K562 (cell line): ENCODE results near the gene AMZ1. TPM values are rescaled to one million over a fixed set of nuclear protein-coding genes. Genes with fewer than 3 reads are reported as not detected.
"Not testable (repeated sequence)": the region's sequence is repeated elsewhere in the genome, so short reads cannot be mapped to it uniquely, and the experiment has no call there.

ENCODE experiments used
- ATAC-seq: fragments of 200-7000 bp; cut with Tn5 transposase; 3 replicates; pipeline ENCODE4 v1.9.1; 2020; ENCODE audit warnings: moderate library complexity
- BruUV-seq: library from RNA; stranded (reverse); fragments of 400-500 nt; replicated peaks from 2 replicates; lab custom pipeline; 2021; lab: Mats Ljungman, UMichigan
- CTCF ChIA-PET: fragments of 300-600 bp; formaldehyde crosslinking; extraction: SDS; loops from one replicate; lab custom pipeline; 2021; ENCODE audit warnings: low intra/inter-chr PET ratio; lab: Yijun Ruan, JAX
- POLR2A ChIA-PET: fragments of 300-600, 350-650 bp; sonication (Branson Sonifier 250); formaldehyde crosslinking; extraction: SDS; loops from one replicate; lab custom pipeline; 2021; ENCODE audit warnings: antibody characterized with exemption, inconsistent platforms; lab: Yijun Ruan, JAX
- DNase-seq, 4 experiments: peaks; one replicate each; pipeline versions ENCODE4 v3.0.0 to v3.0.0-alpha.2; 2011 to 2018; ENCODE audit warnings: low spot score in 3 of 4, mixed read lengths in 3 of 4; ENCODE audit errors: extremely low read depth in 1 of 4
- FAIRE-seq: peaks from 2 replicates; lab custom pipeline; 2011; peaks lifted over from hg19 to GRCh38; lab: Jason Lieb, UNC
- H2AFZ ChIP-seq: 2 replicates; pipeline ENCODE4 v1.6.0; 2011; ENCODE audit warnings: low read depth, low read length, control low read depth, inconsistent platforms
- H3K27ac ChIP-seq: fragments of 200-600 bp; 3 replicates; pipeline ENCODE4 v1.8.0; 2011; ENCODE audit warnings: low read depth, mild to moderate bottlenecking, control low read depth, inconsistent platforms, low read length, moderate library complexity, mixed read lengths; ENCODE audit errors: extremely low read depth
- H3K27me3 ChIP-seq, 2 experiments: fragments of 300-600 bp in 1 of 2; 2 replicates in 1 of 2; 3 replicates in 1 of 2; pipeline versions ENCODE4 v1.6.0 to v1.8.0; 2011; ENCODE audit warnings: inconsistent platforms in 2 of 2, low read length in 2 of 2, mild to moderate bottlenecking in 1 of 2, mixed read lengths in 1 of 2, moderate library complexity in 1 of 2; ENCODE audit not compliant: control insufficient read depth in 2 of 2, insufficient read depth in 2 of 2
- H3K36me3 ChIP-seq: fragments of 300-600 bp; 3 replicates; pipeline ENCODE4 v1.8.0; 2011; ENCODE audit warnings: mild to moderate bottlenecking, low read length, inconsistent platforms; ENCODE audit not compliant: control insufficient read depth, insufficient read depth
- H3K4me1 ChIP-seq, 2 experiments: fragments of 200-600 bp in 1 of 2; replicated peaks in 1 of 2; 2 replicates in 1 of 2; 3 replicates in 1 of 2; pipeline versions ENCODE4 v1.5.1 to v1.8.0; 2011; ENCODE audit warnings: inconsistent platforms in 2 of 2, low read length in 2 of 2, mild to moderate bottlenecking in 1 of 2, mixed read lengths in 1 of 2, moderate library complexity in 1 of 2; ENCODE audit not compliant: control insufficient read depth in 2 of 2, insufficient read depth in 2 of 2
- H3K4me2 ChIP-seq: 2 replicates; pipeline ENCODE4 v1.6.1; 2011; ENCODE audit warnings: low read length, control low read depth, inconsistent platforms, mixed read lengths; ENCODE audit not compliant: insufficient read depth
- H3K4me3 ChIP-seq: fragments of 200-600 bp; sonication (generic), shearing (Covaris generic); 2 replicates; pipeline ENCODE4 v1.5.1; 2016; ENCODE audit warnings: control low read depth, inconsistent platforms
- H3K79me2 ChIP-seq: fragments of 200-600 bp; 3 replicates; pipeline ENCODE4 v1.8.0; 2011; ENCODE audit warnings: low read length, inconsistent platforms; ENCODE audit not compliant: control insufficient read depth, insufficient read depth
- H3K9ac ChIP-seq, 2 experiments: 2 replicates each; pipeline versions ENCODE4 v1.6.0 to v1.6.1; 2011; ENCODE audit warnings: low read depth in 2 of 2, low read length in 2 of 2, control low read depth in 1 of 2, inconsistent platforms in 1 of 2, mild to moderate bottlenecking in 1 of 2, mixed read lengths in 1 of 2; ENCODE audit not compliant: insufficient read depth in 1 of 2
- H3K9me1 ChIP-seq: one replicate; pipeline ENCODE4 v1.6.0; 2011; ENCODE audit warnings: inconsistent platforms, mild to moderate bottlenecking, low read length, moderate library complexity; ENCODE audit not compliant: control insufficient read depth, insufficient read depth
- H3K9me3 ChIP-seq: replicated peaks from 2 replicates; pipeline ENCODE4 v1.5.1; 2011; ENCODE audit warnings: low read depth, low read length, inconsistent platforms; ENCODE audit not compliant: control insufficient read depth, insufficient read depth
- H4K20me1 ChIP-seq: replicated peaks from 2 replicates; pipeline ENCODE4 v1.6.1; 2011; ENCODE audit warnings: low read length, inconsistent platforms, mixed read lengths; ENCODE audit not compliant: control insufficient read depth, insufficient read depth
- CBX2 ChIP-seq: fragments of 200-600 bp; sonication (generic); IDR thresholded peaks from one replicate; pipeline ENCODE4 v1.6.1; 2012; ENCODE audit warnings: mild to moderate bottlenecking, low read length, inconsistent platforms; ENCODE audit not compliant: insufficient read depth, poor library complexity, severe bottlenecking
- CHD1 ChIP-seq: fragments of 200-600 bp; sonication (generic); IDR thresholded peaks from one replicate; pipeline ENCODE4 v1.6.1; 2012; ENCODE audit warnings: mild to moderate bottlenecking, moderate library complexity, low read length, inconsistent platforms
- GTF2A2 ChIP-seq: IDR thresholded peaks from 2 replicates; pipeline ENCODE4 v1.6.1; 2016; ENCODE audit warnings: mild to moderate bottlenecking, missing genetic modification characterization, missing compliant biosample characterization
- PYGO2 ChIP-seq: fragments of 450-650 bp; IDR thresholded peaks from 2 replicates; pipeline ENCODE4 v1.6.1; 2016; ENCODE audit warnings: mild to moderate bottlenecking, missing genetic modification characterization, moderate library complexity, missing compliant biosample characterization
- TCFL5 ChIP-seq: fragments of 250-450 bp; sonication (Bioruptor Pico); conservative IDR thresholded peaks from 2 replicates; pipeline ENCODE4 v1.6.1; 2021; ENCODE audit warnings: mild to moderate bottlenecking, moderate library complexity, matching md5 sums
- TFAM ChIP-seq: fragments of 250-450 bp; sonication (Bioruptor Pico); conservative IDR thresholded peaks from 2 replicates; pipeline ENCODE4 v1.5.0; 2021; ENCODE audit warnings: mild to moderate bottlenecking, moderate library complexity
- TRIM24 ChIP-seq, 2 experiments: fragments of 450-650 bp; IDR thresholded peaks; 2 replicates each; pipeline ENCODE4 v1.6.1; 2016
- ZFP36 ChIP-seq: fragments of 150-350 bp; IDR thresholded peaks from 2 replicates; pipeline ENCODE4 v1.6.1; 2018; ENCODE audit warnings: low read length, low read depth; ENCODE audit not compliant: partially characterized antibody
- ZNF318 ChIP-seq, 2 experiments: fragments of 450-650 bp; IDR thresholded peaks; 2 replicates each; pipeline ENCODE4 v1.6.1; 2016; ENCODE audit warnings: mild to moderate bottlenecking in 2 of 2, borderline replicate concordance in 1 of 2, low read depth in 1 of 2, moderate library complexity in 1 of 2
- WGBS: fragments of 100-300 bp; shearing (Covaris generic); methylation state at CpG from one replicate; pipeline ENCODE4 v1.1.6; 2016; ENCODE audit warnings: low coverage, mixed read lengths; ENCODE audit not compliant: insufficient coverage; ENCODE audit errors: missing lambda C conversion rate; 5-methylcytosine and 5-hydroxymethylcytosine counted together
- in situ Hi-C: fragments of 300-500 bp; cut with MboI; formaldehyde crosslinking; loops from 4 replicates; pipeline ENCODE4 v1.15.0; 2018; ENCODE audit warnings: inconsistent platforms, mixed read lengths
- intact Hi-C: fragments of 100-400 bp; cut with micrococcal nuclease; formaldehyde crosslinking; loops from 2 replicates; pipeline ENCODE4 v1.14.2; 2022
- polyA plus RNA-seq, 8 experiments: library from polyadenylated mRNA; depleted of rRNA in 4 of 8; stranded (reverse) in 5 of 8; unstranded in 3 of 8; fragments of >200 nt; fragmentation: Nextera tagmentation in 2 of 8; fragmentation: Illumina TruSeq in 1 of 8; extraction: Ambion mirVana in 2 of 8; extraction: Trizol in 1 of 8; gene quantifications; 2 replicates each; pipeline versions ENCODE4 v1.2.1 to v1.2.3, GENCODE V29; 2011 to 2014; ENCODE audit warnings: inconsistent platforms in 1 of 8, missing spikeins in 1 of 8
- total RNA-seq, 7 experiments: library from RNA; depleted of rRNA in 6 of 7; stranded (reverse); fragments of >200 nt in 6 of 7; fragmentation: Illumina TruSeq in 2 of 7; extraction: Trizol in 2 of 7; gene quantifications; 2 replicates each; pipeline versions ENCODE4 v1.2.1 to v1.2.3, GENCODE V29; 2011 to 2021; ENCODE audit warnings: low replicate concordance in 1 of 7

The AMZ1 gene
- total and polyA plus RNA-seq, 9 of the 15 experiments (the other 6 are each of a cell fraction or from before 2014, with no cell fraction given), result not detected

DNA sequence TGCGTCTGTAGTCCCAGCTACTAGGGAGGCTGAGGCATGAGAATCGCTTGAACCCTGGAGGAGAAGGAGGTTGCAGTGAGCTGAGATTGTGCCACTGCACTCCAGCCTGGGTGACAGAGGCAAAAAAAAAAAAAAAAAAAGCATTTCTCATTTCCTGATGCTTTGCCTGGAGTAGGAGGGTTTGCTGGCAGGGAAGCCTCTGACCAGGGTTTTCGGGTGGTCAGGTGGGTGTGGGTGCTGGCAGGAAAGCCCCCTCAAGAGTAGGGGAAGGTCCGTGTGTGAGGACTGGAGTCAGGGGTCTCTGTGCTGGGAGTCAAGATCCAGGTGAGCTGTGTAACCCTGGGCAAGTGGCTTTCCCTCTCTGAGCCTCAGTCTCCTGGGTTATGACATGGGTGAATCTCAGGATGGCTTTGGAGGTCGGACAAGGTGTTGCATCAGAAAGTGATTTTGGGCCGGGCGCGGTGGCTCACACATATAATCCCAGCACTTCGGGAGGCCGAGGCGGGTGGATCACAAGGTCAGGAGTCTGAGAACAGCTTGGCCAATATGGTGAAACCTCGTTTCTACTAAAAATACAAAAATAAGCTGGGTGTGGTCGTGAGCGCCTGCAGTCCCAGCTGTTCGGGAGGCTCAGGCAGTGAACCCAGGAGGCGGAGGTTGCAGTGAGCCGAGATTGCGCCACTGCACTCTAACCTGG is 3.2 kb downstream of the AMZ1 start (continued):
- no peak for TF ChIP-seq ZNF318 (IDR thresholded peaks at IDR 0.05; ENCODE audit: borderline replicate concordance in 1 of 2, low read depth in 1 of 2)
- TF ChIP-seq GTF2A2, result no peak
- TF ChIP-seq TFAM, result no peak
- no peak for TF ChIP-seq PYGO2
- TF ChIP-seq CBX2, result no peak
- TF ChIP-seq CHD1, result no peak
- peak in 1 of 2 experiments; percentile 21; a peak in 1 of 4 replicates for TF ChIP-seq TRIM24 (IDR thresholded peaks at IDR 0.05)
- no peak for TF ChIP-seq TCFL5
- TF ChIP-seq ZFP36, result peak; percentile 61
- TF ChIP-seq, all 486 proteins: peak for 10

DNA sequence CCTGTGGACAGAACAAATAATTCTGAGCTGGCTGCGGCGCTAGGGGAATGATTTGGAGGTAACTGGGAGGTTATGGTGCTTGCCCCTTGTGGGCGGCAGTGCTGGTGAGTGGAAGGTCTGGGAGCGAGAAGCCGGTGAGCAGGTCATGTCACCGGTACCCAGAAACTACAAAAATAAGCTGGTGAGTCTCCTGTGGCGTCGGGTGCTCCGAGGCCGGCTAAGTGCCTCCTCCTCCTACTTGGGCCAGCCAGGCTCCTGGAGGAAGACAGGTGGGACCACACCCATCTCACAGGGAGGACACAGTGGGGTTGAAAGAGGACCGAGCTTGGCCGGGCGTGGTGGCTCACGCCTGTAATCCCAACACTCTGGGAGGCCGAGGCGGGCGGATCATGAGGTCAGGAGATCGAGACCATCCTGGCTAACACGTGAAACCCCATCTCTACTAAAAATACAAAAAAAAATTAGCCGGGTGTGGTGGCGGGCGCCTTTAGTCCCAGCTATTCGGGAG is 4.0 kb downstream of the AMZ1 start:
- H3K27me3 ChIP-seq, result peaks cover 24 to 48% of the 10 kb centered on the region in 2 experiments
- H3K4me3 ChIP-seq, H3K36me3 ChIP-seq, FAIRE-seq, CTCF ChIA-PET, BruUV-seq, H4K20me1 ChIP-seq, in situ Hi-C loops, H3K9me3 ChIP-seq, intact Hi-C loops, H3K9me1 ChIP-seq, H2AFZ ChIP-seq, H3K9ac ChIP-seq, H3K79me2 ChIP-seq, H3K27ac ChIP-seq, H3K4me2 ChIP-seq, DNase-seq: not testable (repeated sequence)
- POLR2A ChIA-PET, result interaction anchor here (1.5 kb wide), 1 partner anchor 10 kb away, joined by 5 read pairs; no protein-coding TSS in a partner anchor
- peak; percentile 7; the same call in 1 of the 3 replicates for ATAC-seq
- H3K4me1 ChIP-seq, result peaks cover 0 to 21% of the 10 kb centered on the region in 2 experiments; a peak in 2 of 5 replicates
- 51% methylated on average over 23 of the region's 23 CpGs for WGBS
